Transverse colon (tissue), 4 donors: ENCODE results near the gene MPP4. TPM values are rescaled to one million over a fixed set of nuclear protein-coding genes. Genes with fewer than 3 reads are reported as not detected.

Experiments used
- DNase-seq: peaks from one replicate; pipeline ENCODE4 v3.0.0-alpha.2; 2019
- H3K27ac ChIP-seq, 4 donors: fragments of 200-600 bp; sonication (generic); 2 replicates each; pipeline ENCODE4 v1.5.1; 2016 to 2018; ENCODE audit warnings: inconsistent platforms in 4 of 4
- H3K27me3 ChIP-seq: fragments of 200-600 bp; sonication (generic); 2 replicates; pipeline ENCODE4 v1.5.1; 2017; ENCODE audit warnings: inconsistent platforms
- H3K36me3 ChIP-seq, 4 donors: fragments of 200-600 bp; sonication (generic); 2 replicates each; pipeline ENCODE4 v1.5.1; 2017 to 2019; ENCODE audit warnings: inconsistent platforms in 4 of 4
- H3K4me1 ChIP-seq, 4 donors: fragments of 200-600 bp; sonication (generic); 2 replicates each; pipeline ENCODE4 v1.5.1; 2017 to 2020; ENCODE audit warnings: inconsistent platforms in 4 of 4
- H3K4me3 ChIP-seq, 4 donors: fragments of 200-600 bp; sonication (generic); 1 replicate in 1 of 4; 2 replicates in 3 of 4; pipeline versions ENCODE4 v1.5.1 to v1.6.1; 2017 to 2019; ENCODE audit warnings: inconsistent platforms in 4 of 4
- H3K9me3 ChIP-seq, 2 donors: fragments of 200-600 bp; sonication (generic); 2 replicates each; pipeline ENCODE4 v1.5.1; 2017 to 2019; ENCODE audit warnings: inconsistent platforms in 2 of 2
- CTCF ChIP-seq, 5 experiments: fragments of 200-600 bp in 3 of 5; fragments of 450-650 bp in 2 of 5; sonication (generic) in 3 of 5; IDR thresholded peaks; 1 replicate in 2 of 5; 2 replicates in 3 of 5; pipeline ENCODE4 v1.5.1; 2016 to 2017; ENCODE audit warnings: antibody characterized with exemption in 5 of 5, inconsistent platforms in 3 of 5, mild to moderate bottlenecking in 2 of 5, moderate library complexity in 1 of 5
- EP300 ChIP-seq: sonication (generic); formaldehyde crosslinking; IDR thresholded peaks from one replicate; pipeline ENCODE4 v1.6.1; 2017; ENCODE audit warnings: antibody characterized with exemption, low read depth
- POLR2A ChIP-seq: fragments of 450-650 bp; IDR thresholded peaks from one replicate; pipeline ENCODE4 v1.6.1; 2016; ENCODE audit warnings: antibody characterized with exemption, mild to moderate bottlenecking, moderate library complexity
- POLR2AphosphoS5 ChIP-seq, 3 donors: sonication (generic); formaldehyde crosslinking; IDR thresholded peaks; one replicate each; pipeline ENCODE4 v1.6.1; 2016; ENCODE audit warnings: antibody characterized with exemption in 3 of 3
- WGBS, 2 donors: methylation state at CpG; one replicate each; pipeline ENCODE4 v1.1.5; 2018; ENCODE audit warnings: low coverage in 1 of 2; 5-methylcytosine and 5-hydroxymethylcytosine counted together
- in situ Hi-C, 4 donors: fragments of 200-750 bp; cut with MboI; loops; one replicate each; pipeline versions ENCODE4 v1.15.0 to v1.15.1; 2017; ENCODE audit warnings: low sequenced_read_pairs in 3 of 4, low pct_ligation_motif_present in 1 of 4, low pct_unique_long_range_greater_than_20kb in 1 of 4
- intact Hi-C: fragments of 100-400 bp; cut with DNase I; formaldehyde crosslinking; loops from one replicate; pipeline ENCODE4 v1.15.1; 2023; ENCODE audit warnings: low total_unique reads
- total RNA-seq, 4 donors: library from RNA; depleted of rRNA; stranded (reverse); fragments of >200 nt; gene quantifications; one replicate each; pipeline ENCODE4 v1.1.0, GENCODE V29; 2016

MPP4 gene
- total RNA-seq, 4 donors from 2014 or later: not detected

GRCh38 chr2:201638326-201638725 lies 60.1 kb downstream of the MPP4 start:
- DNase-seq: no peak
- H3K27ac ChIP-seq: no peak overlapping the region
- no peaks in the 10 kb centered on the region for H3K9me3 ChIP-seq
- WGBS, 2 donors: 76 to 90% methylated on average over 4 of the region's 4 CpGs
- intact Hi-C loops: no loop called here
- H3K27me3 ChIP-seq: no peaks in the 10 kb centered on the region
- H3K4me3 ChIP-seq: no peak overlapping the region
- in situ Hi-C loops: no loop called here
- peaks cover 0 to 6% (median 4%) of the 10 kb centered on the region in 4 donors for H3K4me1 ChIP-seq
- peaks cover 0 to 5% (median 0%) of the 10 kb centered on the region in 4 donors for H3K36me3 ChIP-seq
- no peak for TF ChIP-seq POLR2A
- no peak for TF ChIP-seq CTCF (IDR thresholded peaks at IDR 0.05)
- no peak for TF ChIP-seq EP300
- TF ChIP-seq POLR2AphosphoS5 (IDR thresholded peaks at IDR 0.05): no peak

GRCh38 chr2:201633661-201634249 lies 64.7 kb downstream of the MPP4 start:
- in situ Hi-C loops (no loop called here), intact Hi-C loops (no loop called here)
- Histone ChIP-seq H3K27ac (no peak overlapping the region), H3K27me3 (no peaks in the 10 kb centered on the region), H3K9me3 (no peaks in the 10 kb centered on the region), H3K36me3 (peaks cover 0 to 11% (median 0%) of the 10 kb centered on the region in 4 donors), H3K4me3 (no peak overlapping the region), H3K4me1 (no peaks in the 10 kb centered on the region)
- no peak for DNase-seq
- TF ChIP-seq POLR2AphosphoS5 (IDR thresholded peaks at IDR 0.05): no peak
- no peak for TF ChIP-seq EP300
- no peak for TF ChIP-seq POLR2A
- no peak for TF ChIP-seq CTCF (IDR thresholded peaks at IDR 0.05)
- WGBS, 2 donors: 85 to 89% methylated on average over 2 to 4 of the region's 4 CpGs

GRCh38 chr2:201631041-201631440 lies 67.4 kb downstream of the MPP4 start:
- no peak for TF ChIP-seq POLR2A
- no peak for TF ChIP-seq CTCF (IDR thresholded peaks at IDR 0.05)
- TF ChIP-seq EP300: no peak
- no peak for TF ChIP-seq POLR2AphosphoS5 (IDR thresholded peaks at IDR 0.05)
- intact Hi-C loops (no loop called here), in situ Hi-C loops (no loop called here)
- 95 to 99% methylated on average over 6 to 8 of the region's 8 CpGs for WGBS, 2 donors
- no peak overlapping the region for H3K4me3 ChIP-seq
- H3K4me1 ChIP-seq: no peaks in the 10 kb centered on the region
- no peaks in the 10 kb centered on the region for H3K9me3 ChIP-seq
- no peak for DNase-seq
- H3K27me3 ChIP-seq: no peaks in the 10 kb centered on the region
- peaks cover 0 to 7% (median 0%) of the 10 kb centered on the region in 4 donors for H3K36me3 ChIP-seq
- H3K27ac ChIP-seq: no peak overlapping the region

GRCh38 chr2:201630577-201630976 lies 67.9 kb downstream of the MPP4 start:
- intact Hi-C loops: no loop called here
- TF ChIP-seq POLR2A (no peak), EP300 (no peak), POLR2AphosphoS5 (IDR thresholded peaks at IDR 0.05) (no peak), CTCF (IDR thresholded peaks at IDR 0.05) (no peak)
- no peaks in the 10 kb centered on the region for H3K27me3 ChIP-seq
- no peak for DNase-seq
- 63 to 70% methylated on average over 2 of the region's 2 CpGs for WGBS, 2 donors
- in situ Hi-C loops: no loop called here
- peaks cover 0 to 6% (median 0%) of the 10 kb centered on the region in 4 donors for H3K36me3 ChIP-seq
- H3K4me3 ChIP-seq: no peak overlapping the region
- no peaks in the 10 kb centered on the region for H3K4me1 ChIP-seq
- no peak overlapping the region for H3K27ac ChIP-seq
- H3K9me3 ChIP-seq: no peaks in the 10 kb centered on the region
